Measurements from ENCODE around the gene S100A4.
"Not testable (repeated sequence)": the region's sequence is repeated elsewhere in the genome, so short reads cannot be mapped to it uniquely, and the experiment has no call there.

S100A4 gene

GRCh38 chr1:153532769-153533599 lies 12.6 kb downstream of the S100A4 start:
- peaks cover 20% of the 10 kb centered on the region for H3K79me2 ChIP-seq (ENCODE audit: control insufficient read depth, insufficient read depth, low read length, unreplicated experiment)
- no peaks in the 10 kb centered on the region for H3K27me3 ChIP-seq (ENCODE audit: insufficient read depth, low read length)
- H3K4me3 ChIP-seq (ENCODE audit: low read depth, low read length): peak overlapping the region; percentile 87
- H3K36me3 ChIP-seq (ENCODE audit: insufficient read depth, low read length): peaks cover 9% of the 10 kb centered on the region; the same call in 1 of the 2 replicates
- peaks cover 39% of the 10 kb centered on the region for H3K4me1 ChIP-seq (ENCODE audit: control insufficient read depth, insufficient read depth, low read length, unreplicated experiment)
- H2AFZ ChIP-seq (ENCODE audit: low read length, unreplicated experiment): no peak overlapping the region
- peak overlapping the region; percentile 85 for H3K27ac ChIP-seq (ENCODE audit: low read depth, low read length)

- H3K36me3 ChIP-seq (ENCODE audit: insufficient read depth, low read length): peaks cover 9% of the 10 kb centered on the region; the same call in 1 of the 2 replicates
- no peak overlapping the region for H2AFZ ChIP-seq (ENCODE audit: low read length, unreplicated experiment)
- H3K79me2 ChIP-seq (ENCODE audit: control insufficient read depth, insufficient read depth, low read length, unreplicated experiment): peaks cover 20% of the 10 kb centered on the region
- no peak overlapping the region for H3K4me3 ChIP-seq (ENCODE audit: low read depth, low read length)
- peaks cover 39% of the 10 kb centered on the region for H3K4me1 ChIP-seq (ENCODE audit: control insufficient read depth, insufficient read depth, low read length, unreplicated experiment)
- H3K27ac ChIP-seq (ENCODE audit: low read depth, low read length): 0 out of 2 replicates have a peak overlapping the region, but pooled peaks have one; percentile 1
- no peaks in the 10 kb centered on the region for H3K27me3 ChIP-seq (ENCODE audit: insufficient read depth, low read length)
Observed at GRCh38 chr1:153532181-153532580, 13.4 kb downstream of the S100A4 start.

- Histone ChIP-seq H2AFZ (ENCODE audit: low read length, unreplicated experiment) (no peak overlapping the region), H3K79me2 (ENCODE audit: control insufficient read depth, insufficient read depth, low read length, unreplicated experiment) (peaks cover 20% of the 10 kb centered on the region), H3K4me1 (ENCODE audit: control insufficient read depth, insufficient read depth, low read length, unreplicated experiment) (peaks cover 35% of the 10 kb centered on the region), H3K36me3 (ENCODE audit: insufficient read depth, low read length) (peaks cover 9% of the 10 kb centered on the region; the same call in 1 of the 2 replicates), H3K27ac (ENCODE audit: low read depth, low read length) (0 out of 2 replicates have a peak overlapping the region, but pooled peaks have one; percentile 1), H3K4me3 (ENCODE audit: low read depth, low read length) (no peak overlapping the region), H3K27me3 (ENCODE audit: insufficient read depth, low read length) (no peaks in the 10 kb centered on the region)
Observed at GRCh38 chr1:153531638-153532037, 14.0 kb downstream of the S100A4 start.

GRCh38 chr1:153527683-153528040 lies 17.9 kb downstream of the S100A4 start:
- Histone ChIP-seq H3K79me2 (ENCODE audit: control insufficient read depth, insufficient read depth, low read length, unreplicated experiment) (no peaks in the 10 kb centered on the region), H3K27ac (ENCODE audit: low read depth, low read length) (no peak overlapping the region), H3K4me1 (ENCODE audit: control insufficient read depth, insufficient read depth, low read length, unreplicated experiment) (peaks cover 13% of the 10 kb centered on the region), H3K36me3 (ENCODE audit: insufficient read depth, low read length) (no peaks in the 10 kb centered on the region), H3K27me3 (ENCODE audit: insufficient read depth, low read length) (no peaks in the 10 kb centered on the region), H2AFZ (ENCODE audit: low read length, unreplicated experiment) (no peak overlapping the region), H3K4me3 (ENCODE audit: low read depth, low read length) (no peak overlapping the region)

- Histone ChIP-seq H3K4me1 (ENCODE audit: control insufficient read depth, insufficient read depth, low read length, unreplicated experiment) (peaks cover 8% of the 10 kb centered on the region), H3K79me2 (ENCODE audit: control insufficient read depth, insufficient read depth, low read length, unreplicated experiment) (no peaks in the 10 kb centered on the region), H3K27ac (ENCODE audit: low read depth, low read length) (no peak overlapping the region), H3K27me3 (ENCODE audit: insufficient read depth, low read length) (no peaks in the 10 kb centered on the region), H2AFZ (ENCODE audit: low read length, unreplicated experiment) (no peak overlapping the region), H3K4me3 (ENCODE audit: low read depth, low read length) (no peak overlapping the region), H3K36me3 (ENCODE audit: insufficient read depth, low read length) (no peaks in the 10 kb centered on the region)
Observed at GRCh38 chr1:153527023-153527682, 18.5 kb downstream of the S100A4 start.

- Histone ChIP-seq H3K4me1 (ENCODE audit: control insufficient read depth, insufficient read depth, low read length, unreplicated experiment) (peaks cover 4% of the 10 kb centered on the region), H2AFZ (ENCODE audit: low read length, unreplicated experiment) (no peak overlapping the region), H3K27me3 (ENCODE audit: insufficient read depth, low read length) (no peaks in the 10 kb centered on the region), H3K79me2 (ENCODE audit: control insufficient read depth, insufficient read depth, low read length, unreplicated experiment) (no peaks in the 10 kb centered on the region), H3K4me3 (ENCODE audit: low read depth, low read length) (no peak overlapping the region), H3K36me3 (ENCODE audit: insufficient read depth, low read length) (no peaks in the 10 kb centered on the region), H3K27ac (ENCODE audit: low read depth, low read length) (no peak overlapping the region)
Observed at GRCh38 chr1:153526132-153526543, 19.5 kb downstream of the S100A4 start.

- Histone ChIP-seq H3K4me1 (ENCODE audit: control insufficient read depth, insufficient read depth, low read length, unreplicated experiment) (no peaks in the 10 kb centered on the region), H3K79me2 (ENCODE audit: control insufficient read depth, insufficient read depth, low read length, unreplicated experiment) (no peaks in the 10 kb centered on the region), H3K36me3 (ENCODE audit: insufficient read depth, low read length) (no peaks in the 10 kb centered on the region), H3K4me3 (ENCODE audit: low read depth, low read length) (no peak overlapping the region), H3K27me3 (ENCODE audit: insufficient read depth, low read length) (no peaks in the 10 kb centered on the region), H2AFZ (ENCODE audit: low read length, unreplicated experiment) (no peak overlapping the region), H3K27ac (ENCODE audit: low read depth, low read length) (no peak overlapping the region)
Observed at GRCh38 chr1:153525088-153525728, 20.4 kb downstream of the S100A4 start.

GRCh38 chr1:153522353-153523048 lies 23.1 kb downstream of the S100A4 start:
- H3K4me1 ChIP-seq (ENCODE audit: control insufficient read depth, insufficient read depth, low read length, unreplicated experiment); H3K36me3 ChIP-seq (ENCODE audit: insufficient read depth, low read length); H3K27me3 ChIP-seq (ENCODE audit: insufficient read depth, low read length); H3K79me2 ChIP-seq (ENCODE audit: control insufficient read depth, insufficient read depth, low read length, unreplicated experiment); H3K4me3 ChIP-seq (ENCODE audit: low read depth, low read length); H3K27ac ChIP-seq (ENCODE audit: low read depth, low read length); H2AFZ ChIP-seq (ENCODE audit: low read length, unreplicated experiment): not testable (repeated sequence)

- H3K79me2 ChIP-seq (ENCODE audit: control insufficient read depth, insufficient read depth, low read length, unreplicated experiment); H3K4me1 ChIP-seq (ENCODE audit: control insufficient read depth, insufficient read depth, low read length, unreplicated experiment); H3K4me3 ChIP-seq (ENCODE audit: low read depth, low read length); H2AFZ ChIP-seq (ENCODE audit: low read length, unreplicated experiment); H3K27me3 ChIP-seq (ENCODE audit: insufficient read depth, low read length); H3K36me3 ChIP-seq (ENCODE audit: insufficient read depth, low read length); H3K27ac ChIP-seq (ENCODE audit: low read depth, low read length): not testable (repeated sequence)
Observed at GRCh38 chr1:153521808-153522207, 23.8 kb downstream of the S100A4 start.

- Histone ChIP-seq H3K27me3 (ENCODE audit: insufficient read depth, low read length) (no peaks in the 10 kb centered on the region), H2AFZ (ENCODE audit: low read length, unreplicated experiment) (no peak overlapping the region), H3K79me2 (ENCODE audit: control insufficient read depth, insufficient read depth, low read length, unreplicated experiment) (no peaks in the 10 kb centered on the region), H3K36me3 (ENCODE audit: insufficient read depth, low read length) (no peaks in the 10 kb centered on the region), H3K4me1 (ENCODE audit: control insufficient read depth, insufficient read depth, low read length, unreplicated experiment) (no peaks in the 10 kb centered on the region), H3K27ac (ENCODE audit: low read depth, low read length) (no peak overlapping the region), H3K4me3 (ENCODE audit: low read depth, low read length) (no peak overlapping the region)
Observed at GRCh38 chr1:153520818-153521476, 24.7 kb downstream of the S100A4 start.
